Hepatocyte (in vitro differentiated cells): ENCODE data around the gene CDK14. TPM values are rescaled to one million over a fixed set of nuclear protein-coding genes. Genes with fewer than 3 reads are reported as not detected.

Source experiments
- DNase-seq: peaks from one replicate; pipeline ENCODE4 v3.0.0-alpha.2; 2016; ENCODE audit warnings: low spot score
- H2AFZ ChIP-seq: fragments of 200-600 bp; sonication (generic); 2 replicates; pipeline ENCODE4 v1.6.0; 2016; ENCODE audit warnings: antibody characterized with exemption, mild to moderate bottlenecking
- H3K27ac ChIP-seq: fragments of 200-600 bp; sonication (generic); 2 replicates; pipeline ENCODE4 v1.5.1; 2016; ENCODE audit warnings: mild to moderate bottlenecking
- H3K27me3 ChIP-seq: fragments of 200-600 bp; sonication (generic); 2 replicates; pipeline ENCODE4 v1.6.1; 2016
- H3K36me3 ChIP-seq: fragments of 200-600 bp; sonication (generic); replicated peaks from 2 replicates; pipeline ENCODE4 v1.5.1; 2016; ENCODE audit warnings: low read depth; ENCODE audit not compliant: insufficient read depth
- H3K4me1 ChIP-seq: fragments of 200-600 bp; sonication (generic); 2 replicates; pipeline ENCODE4 v1.5.1; 2016; ENCODE audit warnings: mild to moderate bottlenecking, moderate library complexity; ENCODE audit not compliant: insufficient read depth
- H3K4me2 ChIP-seq: fragments of 200-600 bp; sonication (generic); 2 replicates; pipeline ENCODE4 v1.6.0; 2016
- H3K4me3 ChIP-seq: fragments of 200-600 bp; sonication (generic); 2 replicates; pipeline ENCODE4 v1.5.1; 2016; ENCODE audit warnings: mild to moderate bottlenecking
- H3K79me2 ChIP-seq: fragments of 200-600 bp; sonication (generic); 2 replicates; pipeline ENCODE4 v1.6.0; 2017; ENCODE audit warnings: mild to moderate bottlenecking
- H3K9me2 ChIP-seq: fragments of 200-600 bp; sonication (generic); replicated peaks from 2 replicates; pipeline ENCODE4 v1.6.0; 2017; ENCODE audit warnings: mild to moderate bottlenecking; ENCODE audit not compliant: insufficient read depth
- H3K9me3 ChIP-seq: fragments of 200-600 bp; sonication (generic); 2 replicates; pipeline ENCODE4 v1.5.1; 2016; ENCODE audit warnings: low read depth, mild to moderate bottlenecking
- H4K20me1 ChIP-seq: fragments of 200-600 bp; sonication (generic); 2 replicates; pipeline ENCODE4 v1.6.0; 2016; ENCODE audit warnings: mild to moderate bottlenecking; ENCODE audit not compliant: insufficient read depth, poor library complexity, severe bottlenecking
- EZH2 ChIP-seq: fragments of 200-600 bp; sonication (generic); IDR thresholded peaks from 2 replicates; pipeline ENCODE4 v1.6.1; 2016; ENCODE audit warnings: antibody characterized with exemption, mild to moderate bottlenecking, borderline replicate concordance
- EZH2phosphoT487 ChIP-seq: fragments of 200-600 bp; sonication (generic); IDR thresholded peaks from one replicate; pipeline ENCODE4 v1.6.1; 2018; ENCODE audit warnings: antibody characterized with exemption, mild to moderate bottlenecking, low read depth, moderate library complexity; ENCODE audit not compliant: unreplicated experiment, severe bottlenecking
- WGBS: methylation state at CpG from one replicate; pipeline ENCODE4 v1.1.6; 2016; ENCODE audit warnings: low lambda C conversion rate; ENCODE audit errors: missing lambda C conversion rate; 5-methylcytosine and 5-hydroxymethylcytosine counted together
- polyA plus RNA-seq: library from polyadenylated mRNA; unstranded; fragments of >200 nt; fragmentation: Nextera tagmentation; extraction: Ambion mirVana; gene quantifications from 2 replicates; pipeline ENCODE4 v1.2.1, GENCODE V29; 2016
- total RNA-seq: library from RNA; depleted of rRNA; stranded (reverse); fragments of >200 nt; gene quantifications from 2 replicates; pipeline ENCODE4 v1.2.3, GENCODE V29; 2014
- TF ChIP-seq, protein P1 (sequence below): fragments of 200-600 bp; sonication (generic); IDR thresholded peaks from 2 replicates; pipeline ENCODE4 v1.5.1; 2016; ENCODE audit warnings: antibody characterized with exemption, mild to moderate bottlenecking; ENCODE audit not compliant: poor library complexity

CDK14 gene
- total and polyA plus RNA-seq, 2 experiments from 2014 or later = 8.6 to 23.5 TPM

GRCh38 chr7:91019686-91020385 is 423.7 kb downstream of the CDK14 start:
- H2AFZ ChIP-seq = no peak overlapping the region
- H3K4me2 ChIP-seq = no peak overlapping the region
- no peaks in the 10 kb centered on the region for H3K36me3 ChIP-seq
- no peaks in the 10 kb centered on the region for H4K20me1 ChIP-seq
- H3K79me2 ChIP-seq = no peaks in the 10 kb centered on the region
- H3K27ac ChIP-seq = no peak overlapping the region
- TF ChIP-seq, protein P1, sequence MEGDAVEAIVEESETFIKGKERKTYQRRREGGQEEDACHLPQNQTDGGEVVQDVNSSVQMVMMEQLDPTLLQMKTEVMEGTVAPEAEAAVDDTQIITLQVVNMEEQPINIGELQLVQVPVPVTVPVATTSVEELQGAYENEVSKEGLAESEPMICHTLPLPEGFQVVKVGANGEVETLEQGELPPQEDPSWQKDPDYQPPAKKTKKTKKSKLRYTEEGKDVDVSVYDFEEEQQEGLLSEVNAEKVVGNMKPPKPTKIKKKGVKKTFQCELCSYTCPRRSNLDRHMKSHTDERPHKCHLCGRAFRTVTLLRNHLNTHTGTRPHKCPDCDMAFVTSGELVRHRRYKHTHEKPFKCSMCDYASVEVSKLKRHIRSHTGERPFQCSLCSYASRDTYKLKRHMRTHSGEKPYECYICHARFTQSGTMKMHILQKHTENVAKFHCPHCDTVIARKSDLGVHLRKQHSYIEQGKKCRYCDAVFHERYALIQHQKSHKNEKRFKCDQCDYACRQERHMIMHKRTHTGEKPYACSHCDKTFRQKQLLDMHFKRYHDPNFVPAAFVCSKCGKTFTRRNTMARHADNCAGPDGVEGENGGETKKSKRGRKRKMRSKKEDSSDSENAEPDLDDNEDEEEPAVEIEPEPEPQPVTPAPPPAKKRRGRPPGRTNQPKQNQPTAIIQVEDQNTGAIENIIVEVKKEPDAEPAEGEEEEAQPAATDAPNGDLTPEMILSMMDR = no peak
- TF ChIP-seq EZH2 (no peak), EZH2phosphoT487 (no peak)
- H3K9me2 ChIP-seq = no peaks in the 10 kb centered on the region
- WGBS = 94% methylated on average over 2 of the region's 2 CpGs
- DNase-seq = no peak
- no peaks in the 10 kb centered on the region for H3K4me1 ChIP-seq
- H3K27me3 ChIP-seq = no peaks in the 10 kb centered on the region
- no peak overlapping the region for H3K4me3 ChIP-seq
- H3K9me3 ChIP-seq = no peaks in the 10 kb centered on the region

GRCh38 chr7:91020636-91021385 is 424.7 kb downstream of the CDK14 start:
- H3K4me3 ChIP-seq = no peak overlapping the region
- 98% methylated on average over 3 of the region's 3 CpGs for WGBS
- no peaks in the 10 kb centered on the region for H3K27me3 ChIP-seq
- H3K4me2 ChIP-seq = no peak overlapping the region
- no peak overlapping the region for H2AFZ ChIP-seq
- no peaks in the 10 kb centered on the region for H3K36me3 ChIP-seq
- H3K9me3 ChIP-seq = no peaks in the 10 kb centered on the region
- TF ChIP-seq EZH2 (no peak), EZH2phosphoT487 (no peak)
- TF ChIP-seq, protein P1 = no peak
- H4K20me1 ChIP-seq = no peaks in the 10 kb centered on the region
- no peak overlapping the region for H3K27ac ChIP-seq
- H3K9me2 ChIP-seq = no peaks in the 10 kb centered on the region
- DNase-seq = no peak
- no peaks in the 10 kb centered on the region for H3K79me2 ChIP-seq
- no peaks in the 10 kb centered on the region for H3K4me1 ChIP-seq

GRCh38 chr7:91021956-91022355 is 425.8 kb downstream of the CDK14 start:
- no peak for DNase-seq
- WGBS = 88% methylated on average over 1 of the region's 1 CpG
- no peak for TF ChIP-seq EZH2phosphoT487
- no peak for TF ChIP-seq EZH2
- TF ChIP-seq, protein P1 = no peak
- H3K27ac ChIP-seq = no peak overlapping the region
- H3K4me3 ChIP-seq = no peak overlapping the region
- H3K79me2 ChIP-seq = no peaks in the 10 kb centered on the region
- no peaks in the 10 kb centered on the region for H4K20me1 ChIP-seq
- H3K4me2 ChIP-seq = no peak overlapping the region
- no peaks in the 10 kb centered on the region for H3K9me2 ChIP-seq
- H3K27me3 ChIP-seq = no peaks in the 10 kb centered on the region
- no peaks in the 10 kb centered on the region for H3K36me3 ChIP-seq
- no peak overlapping the region for H2AFZ ChIP-seq
- no peaks in the 10 kb centered on the region for H3K9me3 ChIP-seq
- no peaks in the 10 kb centered on the region for H3K4me1 ChIP-seq
